Measurements from ENCODE around the gene DHRS13. TPM values are rescaled to one million over a fixed set of nuclear protein-coding genes. Genes with fewer than 3 reads are reported as not detected.

Gene DHRS13
- total RNA-seq, 1 experiment from 2014 or later: 28.5 TPM

DNA sequence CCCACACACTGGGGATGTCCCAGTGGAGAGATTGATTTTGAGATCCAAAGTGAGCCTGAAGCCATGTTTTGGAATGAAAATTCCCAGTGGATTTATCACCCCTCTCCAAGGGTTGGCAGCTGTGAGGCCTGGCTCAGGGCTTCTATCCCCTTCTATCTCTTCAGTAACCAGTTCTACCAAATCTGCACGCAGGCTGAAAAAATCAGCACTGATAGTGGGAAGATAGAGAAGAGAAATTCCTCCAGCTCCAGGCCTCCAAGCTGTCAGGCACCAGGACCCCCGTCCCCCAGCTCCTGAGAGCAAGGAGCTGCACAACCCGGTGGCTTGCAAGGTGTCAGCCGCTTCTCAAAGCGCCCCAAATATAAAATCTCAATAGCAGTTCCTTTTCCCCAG, 6.4 kb downstream of the DHRS13 start (continued):
- TF ChIP-seq, protein P1, sequence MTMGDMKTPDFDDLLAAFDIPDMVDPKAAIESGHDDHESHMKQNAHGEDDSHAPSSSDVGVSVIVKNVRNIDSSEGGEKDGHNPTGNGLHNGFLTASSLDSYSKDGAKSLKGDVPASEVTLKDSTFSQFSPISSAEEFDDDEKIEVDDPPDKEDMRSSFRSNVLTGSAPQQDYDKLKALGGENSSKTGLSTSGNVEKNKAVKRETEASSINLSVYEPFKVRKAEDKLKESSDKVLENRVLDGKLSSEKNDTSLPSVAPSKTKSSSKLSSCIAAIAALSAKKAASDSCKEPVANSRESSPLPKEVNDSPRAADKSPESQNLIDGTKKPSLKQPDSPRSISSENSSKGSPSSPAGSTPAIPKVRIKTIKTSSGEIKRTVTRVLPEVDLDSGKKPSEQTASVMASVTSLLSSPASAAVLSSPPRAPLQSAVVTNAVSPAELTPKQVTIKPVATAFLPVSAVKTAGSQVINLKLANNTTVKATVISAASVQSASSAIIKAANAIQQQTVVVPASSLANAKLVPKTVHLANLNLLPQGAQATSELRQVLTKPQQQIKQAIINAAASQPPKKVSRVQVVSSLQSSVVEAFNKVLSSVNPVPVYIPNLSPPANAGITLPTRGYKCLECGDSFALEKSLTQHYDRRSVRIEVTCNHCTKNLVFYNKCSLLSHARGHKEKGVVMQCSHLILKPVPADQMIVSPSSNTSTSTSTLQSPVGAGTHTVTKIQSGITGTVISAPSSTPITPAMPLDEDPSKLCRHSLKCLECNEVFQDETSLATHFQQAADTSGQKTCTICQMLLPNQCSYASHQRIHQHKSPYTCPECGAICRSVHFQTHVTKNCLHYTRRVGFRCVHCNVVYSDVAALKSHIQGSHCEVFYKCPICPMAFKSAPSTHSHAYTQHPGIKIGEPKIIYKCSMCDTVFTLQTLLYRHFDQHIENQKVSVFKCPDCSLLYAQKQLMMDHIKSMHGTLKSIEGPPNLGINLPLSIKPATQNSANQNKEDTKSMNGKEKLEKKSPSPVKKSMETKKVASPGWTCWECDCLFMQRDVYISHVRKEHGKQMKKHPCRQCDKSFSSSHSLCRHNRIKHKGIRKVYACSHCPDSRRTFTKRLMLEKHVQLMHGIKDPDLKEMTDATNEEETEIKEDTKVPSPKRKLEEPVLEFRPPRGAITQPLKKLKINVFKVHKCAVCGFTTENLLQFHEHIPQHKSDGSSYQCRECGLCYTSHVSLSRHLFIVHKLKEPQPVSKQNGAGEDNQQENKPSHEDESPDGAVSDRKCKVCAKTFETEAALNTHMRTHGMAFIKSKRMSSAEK (CRISPR knock-in tag; IDR thresholded peaks at IDR 0.05; ENCODE audit: borderline replicate concordance): no peak
- TF ChIP-seq, protein P2, sequence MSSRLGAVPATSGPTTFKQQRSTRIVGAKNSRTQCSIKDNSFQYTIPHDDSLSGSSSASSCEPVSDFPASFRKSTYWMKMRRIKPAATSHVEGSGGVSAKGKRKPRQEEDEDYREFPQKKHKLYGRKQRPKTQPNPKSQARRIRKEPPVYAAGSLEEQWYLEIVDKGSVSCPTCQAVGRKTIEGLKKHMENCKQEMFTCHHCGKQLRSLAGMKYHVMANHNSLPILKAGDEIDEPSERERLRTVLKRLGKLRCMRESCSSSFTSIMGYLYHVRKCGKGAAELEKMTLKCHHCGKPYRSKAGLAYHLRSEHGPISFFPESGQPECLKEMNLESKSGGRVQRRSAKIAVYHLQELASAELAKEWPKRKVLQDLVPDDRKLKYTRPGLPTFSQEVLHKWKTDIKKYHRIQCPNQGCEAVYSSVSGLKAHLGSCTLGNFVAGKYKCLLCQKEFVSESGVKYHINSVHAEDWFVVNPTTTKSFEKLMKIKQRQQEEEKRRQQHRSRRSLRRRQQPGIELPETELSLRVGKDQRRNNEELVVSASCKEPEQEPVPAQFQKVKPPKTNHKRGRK (CRISPR knock-in tag; IDR thresholded peaks at IDR 0.05; ENCODE audit: borderline replicate concordance): no peak
- TF ChIP-seq, protein P3, sequence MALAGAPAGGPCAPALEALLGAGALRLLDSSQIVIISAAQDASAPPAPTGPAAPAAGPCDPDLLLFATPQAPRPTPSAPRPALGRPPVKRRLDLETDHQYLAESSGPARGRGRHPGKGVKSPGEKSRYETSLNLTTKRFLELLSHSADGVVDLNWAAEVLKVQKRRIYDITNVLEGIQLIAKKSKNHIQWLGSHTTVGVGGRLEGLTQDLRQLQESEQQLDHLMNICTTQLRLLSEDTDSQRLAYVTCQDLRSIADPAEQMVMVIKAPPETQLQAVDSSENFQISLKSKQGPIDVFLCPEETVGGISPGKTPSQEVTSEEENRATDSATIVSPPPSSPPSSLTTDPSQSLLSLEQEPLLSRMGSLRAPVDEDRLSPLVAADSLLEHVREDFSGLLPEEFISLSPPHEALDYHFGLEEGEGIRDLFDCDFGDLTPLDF (CRISPR knock-in tag; IDR thresholded peaks at IDR 0.05): no peak
- no peak for TF ChIP-seq JUN (CRISPR knock-in tag; IDR thresholded peaks at IDR 0.05)
- no peak for TF ChIP-seq ZNF317 (CRISPR knock-in tag; IDR thresholded peaks at IDR 0.05; ENCODE audit: borderline replicate concordance, low read depth)

DNA sequence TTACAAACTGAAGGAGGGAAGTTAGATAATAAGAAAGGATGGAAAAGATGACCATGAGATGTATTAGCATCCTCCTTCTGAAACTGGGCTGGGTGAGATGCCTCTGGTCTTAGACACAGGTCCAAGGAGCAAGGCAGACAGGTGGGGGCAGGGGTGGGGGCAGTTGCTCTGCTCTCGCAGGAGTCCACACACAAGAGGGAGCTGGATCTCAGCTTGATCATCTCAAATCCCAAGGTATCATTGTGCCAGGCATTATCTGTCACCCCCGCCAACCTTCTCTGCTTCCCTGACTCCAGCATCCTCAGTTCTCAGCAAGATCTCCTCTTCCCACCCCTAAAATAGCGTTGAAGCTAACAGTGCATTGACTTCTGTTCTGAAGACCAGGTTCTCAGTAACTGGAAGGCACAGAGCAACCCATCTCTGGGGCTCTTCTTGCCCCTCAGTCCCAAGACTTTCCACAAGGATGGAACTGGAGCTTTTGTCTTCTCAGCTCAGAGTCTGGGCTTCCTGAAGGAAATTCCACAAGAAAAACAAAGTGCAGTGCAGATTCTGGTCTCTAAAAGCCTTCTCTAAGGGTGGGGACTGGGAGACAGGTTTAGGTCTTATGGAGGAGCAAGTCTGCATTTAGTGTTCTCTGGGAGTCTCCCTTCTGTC, 7.0 kb downstream of the DHRS13 start:
- no peak for DNase-seq (ENCODE audit: low spot score)
- peaks cover 20% of the 10 kb centered on the region for H3K36me3 Mint-ChIP-seq
- CTCF ChIA-PET: interaction anchor here (0.9 to 5.1 kb wide), 6 partner anchors 17 to 221 kb away, joined by 3 to 55 read pairs (median 16); partner anchors contain the start of genes NEK8 and TLCD1
- peak overlapping the region; percentile 65 for H3K27ac Mint-ChIP-seq
- H3K4me1 Mint-ChIP-seq: peaks cover 26% of the 10 kb centered on the region
- no peaks in the 10 kb centered on the region for H3K9me3 Mint-ChIP-seq
- no peaks in the 10 kb centered on the region for H3K27me3 Mint-ChIP-seq (ENCODE audit: low read depth)
- TF ChIP-seq FOXK1 (CRISPR knock-in tag; IDR thresholded peaks at IDR 0.05) (no peak), OVOL2 (CRISPR knock-in tag; IDR thresholded peaks at IDR 0.05; ENCODE audit: borderline replicate concordance) (no peak), ESRRA (CRISPR knock-in tag; IDR thresholded peaks at IDR 0.05; ENCODE audit: borderline replicate concordance) (no peak), NR1H2 (CRISPR knock-in tag; IDR thresholded peaks at IDR 0.05) (no peak), TEAD1 (CRISPR knock-in tag; IDR thresholded peaks at IDR 0.05) (no peak), PRRX2 (CRISPR knock-in tag; IDR thresholded peaks at IDR 0.05) (no peak), NR3C1 (CRISPR knock-in tag; conservative IDR thresholded peaks at IDR 0.05; ENCODE audit: low read depth) (no peak), CREB1 (CRISPR knock-in tag; IDR thresholded peaks at IDR 0.05) (no peak)
- TF ChIP-seq, protein P4, sequence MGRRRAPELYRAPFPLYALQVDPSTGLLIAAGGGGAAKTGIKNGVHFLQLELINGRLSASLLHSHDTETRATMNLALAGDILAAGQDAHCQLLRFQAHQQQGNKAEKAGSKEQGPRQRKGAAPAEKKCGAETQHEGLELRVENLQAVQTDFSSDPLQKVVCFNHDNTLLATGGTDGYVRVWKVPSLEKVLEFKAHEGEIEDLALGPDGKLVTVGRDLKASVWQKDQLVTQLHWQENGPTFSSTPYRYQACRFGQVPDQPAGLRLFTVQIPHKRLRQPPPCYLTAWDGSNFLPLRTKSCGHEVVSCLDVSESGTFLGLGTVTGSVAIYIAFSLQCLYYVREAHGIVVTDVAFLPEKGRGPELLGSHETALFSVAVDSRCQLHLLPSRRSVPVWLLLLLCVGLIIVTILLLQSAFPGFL (CRISPR knock-in tag; IDR thresholded peaks at IDR 0.05; ENCODE audit: borderline replicate concordance): no peak
- TF ChIP-seq, protein P5, sequence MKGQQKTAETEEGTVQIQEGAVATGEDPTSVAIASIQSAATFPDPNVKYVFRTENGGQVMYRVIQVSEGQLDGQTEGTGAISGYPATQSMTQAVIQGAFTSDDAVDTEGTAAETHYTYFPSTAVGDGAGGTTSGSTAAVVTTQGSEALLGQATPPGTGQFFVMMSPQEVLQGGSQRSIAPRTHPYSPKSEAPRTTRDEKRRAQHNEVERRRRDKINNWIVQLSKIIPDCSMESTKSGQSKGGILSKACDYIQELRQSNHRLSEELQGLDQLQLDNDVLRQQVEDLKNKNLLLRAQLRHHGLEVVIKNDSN (CRISPR knock-in tag; IDR thresholded peaks at IDR 0.05): no peak
- TF ChIP-seq, protein P6, sequence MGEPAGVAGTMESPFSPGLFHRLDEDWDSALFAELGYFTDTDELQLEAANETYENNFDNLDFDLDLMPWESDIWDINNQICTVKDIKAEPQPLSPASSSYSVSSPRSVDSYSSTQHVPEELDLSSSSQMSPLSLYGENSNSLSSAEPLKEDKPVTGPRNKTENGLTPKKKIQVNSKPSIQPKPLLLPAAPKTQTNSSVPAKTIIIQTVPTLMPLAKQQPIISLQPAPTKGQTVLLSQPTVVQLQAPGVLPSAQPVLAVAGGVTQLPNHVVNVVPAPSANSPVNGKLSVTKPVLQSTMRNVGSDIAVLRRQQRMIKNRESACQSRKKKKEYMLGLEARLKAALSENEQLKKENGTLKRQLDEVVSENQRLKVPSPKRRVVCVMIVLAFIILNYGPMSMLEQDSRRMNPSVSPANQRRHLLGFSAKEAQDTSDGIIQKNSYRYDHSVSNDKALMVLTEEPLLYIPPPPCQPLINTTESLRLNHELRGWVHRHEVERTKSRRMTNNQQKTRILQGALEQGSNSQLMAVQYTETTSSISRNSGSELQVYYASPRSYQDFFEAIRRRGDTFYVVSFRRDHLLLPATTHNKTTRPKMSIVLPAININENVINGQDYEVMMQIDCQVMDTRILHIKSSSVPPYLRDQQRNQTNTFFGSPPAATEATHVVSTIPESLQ (CRISPR knock-in tag; IDR thresholded peaks at IDR 0.05): no peak
- TF ChIP-seq, protein P7, sequence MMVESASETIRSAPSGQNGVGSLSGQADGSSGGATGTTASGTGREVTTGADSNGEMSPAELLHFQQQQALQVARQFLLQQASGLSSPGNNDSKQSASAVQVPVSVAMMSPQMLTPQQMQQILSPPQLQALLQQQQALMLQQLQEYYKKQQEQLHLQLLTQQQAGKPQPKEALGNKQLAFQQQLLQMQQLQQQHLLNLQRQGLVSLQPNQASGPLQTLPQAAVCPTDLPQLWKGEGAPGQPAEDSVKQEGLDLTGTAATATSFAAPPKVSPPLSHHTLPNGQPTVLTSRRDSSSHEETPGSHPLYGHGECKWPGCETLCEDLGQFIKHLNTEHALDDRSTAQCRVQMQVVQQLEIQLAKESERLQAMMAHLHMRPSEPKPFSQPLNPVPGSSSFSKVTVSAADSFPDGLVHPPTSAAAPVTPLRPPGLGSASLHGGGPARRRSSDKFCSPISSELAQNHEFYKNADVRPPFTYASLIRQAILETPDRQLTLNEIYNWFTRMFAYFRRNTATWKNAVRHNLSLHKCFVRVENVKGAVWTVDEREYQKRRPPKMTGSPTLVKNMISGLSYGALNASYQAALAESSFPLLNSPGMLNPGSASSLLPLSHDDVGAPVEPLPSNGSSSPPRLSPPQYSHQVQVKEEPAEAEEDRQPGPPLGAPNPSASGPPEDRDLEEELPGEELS (CRISPR knock-in tag; IDR thresholded peaks at IDR 0.05): no peak
- TF ChIP-seq, protein P8, sequence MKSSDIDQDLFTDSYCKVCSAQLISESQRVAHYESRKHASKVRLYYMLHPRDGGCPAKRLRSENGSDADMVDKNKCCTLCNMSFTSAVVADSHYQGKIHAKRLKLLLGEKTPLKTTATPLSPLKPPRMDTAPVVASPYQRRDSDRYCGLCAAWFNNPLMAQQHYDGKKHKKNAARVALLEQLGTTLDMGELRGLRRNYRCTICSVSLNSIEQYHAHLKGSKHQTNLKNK (CRISPR knock-in tag; IDR thresholded peaks at IDR 0.05): no peak
- POLR2A ChIA-PET: interaction anchor here (1.2 to 4.0 kb wide), 3 partner anchors 21 to 169 kb away, joined by 3 to 21 read pairs (median 9); partner anchors contain the start of gene NEK8
- peak overlapping the region; percentile 94 for H3K4me3 Mint-ChIP-seq
- no peak for ATAC-seq
